ENCODE measurements around the gene ACTA1.
A peak's percentile ranks its signal among the peaks of the same experiment; 100 is the strongest.
"Not testable (repeated sequence)": the region's sequence is repeated elsewhere in the genome, so short reads cannot be mapped to it uniquely, and the experiment has no call there.

The ACTA1 gene

GRCh38 chr1:229434005-229434640 is at the start of gene ACTA1:
Gene ACTA1 (minus strand): TSS chr1:229434094. CDS start chr1:229433115, 979 bp downstream.
- DNase-seq, result no peak

GRCh38 chr1:229482511-229482910 is 48.6 kb upstream of the ACTA1 start:
- DNase-seq, result no peak

GRCh38 chr1:229480495-229480894 is 46.6 kb upstream of the ACTA1 start:
- DNase-seq, result no peak

GRCh38 chr1:229479660-229480399 is 45.9 kb upstream of the ACTA1 start:
- no peak for DNase-seq

- no peak for DNase-seq
These were observed 45.0 kb upstream of the ACTA1 start for GRCh38 chr1:229478852-229479251.

DNA sequence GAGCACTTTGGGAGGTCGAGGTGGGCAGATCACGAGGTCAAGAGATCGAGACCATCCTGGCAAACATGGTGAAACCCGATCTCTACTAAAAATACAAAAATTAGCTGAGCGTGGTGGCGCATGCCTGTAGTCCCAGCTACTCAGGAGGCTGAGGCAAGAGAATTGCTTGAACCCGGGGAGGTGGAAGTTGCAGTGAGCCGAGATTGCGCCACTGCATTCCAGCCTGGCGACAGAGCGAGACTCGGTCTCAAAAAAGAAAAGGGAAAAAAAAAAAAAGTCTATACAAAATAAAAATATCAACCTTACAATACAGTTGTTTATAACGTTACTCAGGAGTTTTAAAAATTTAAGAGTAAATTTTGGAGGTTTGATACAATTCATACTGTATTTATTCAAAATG is 42.0 kb upstream of the ACTA1 start:
- DNase-seq, result not testable (repeated sequence)

DNA sequence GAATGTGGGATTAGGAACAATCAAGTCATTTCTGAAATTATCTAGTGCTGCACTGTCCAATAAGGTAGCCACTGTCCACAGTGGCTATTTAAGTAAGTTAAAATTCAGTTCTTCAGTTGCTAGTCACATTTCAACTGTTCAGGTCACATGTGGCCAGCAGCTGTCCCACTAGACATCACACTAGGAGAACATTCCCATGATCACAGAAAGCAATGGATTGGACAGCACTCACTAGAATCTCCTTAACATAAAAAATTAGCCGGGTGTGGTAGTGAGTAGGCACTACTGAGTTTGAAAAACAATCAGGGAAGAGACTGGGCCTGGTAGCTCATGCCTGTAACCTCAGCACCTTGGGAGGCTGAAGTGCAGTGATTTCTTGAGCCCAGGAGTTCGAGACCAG is 40.6 kb upstream of the ACTA1 start:
- no peak for DNase-seq

- DNase-seq, result no peak
These were observed 37.3 kb upstream of the ACTA1 start for GRCh38 chr1:229471175-229471574.

DNA sequence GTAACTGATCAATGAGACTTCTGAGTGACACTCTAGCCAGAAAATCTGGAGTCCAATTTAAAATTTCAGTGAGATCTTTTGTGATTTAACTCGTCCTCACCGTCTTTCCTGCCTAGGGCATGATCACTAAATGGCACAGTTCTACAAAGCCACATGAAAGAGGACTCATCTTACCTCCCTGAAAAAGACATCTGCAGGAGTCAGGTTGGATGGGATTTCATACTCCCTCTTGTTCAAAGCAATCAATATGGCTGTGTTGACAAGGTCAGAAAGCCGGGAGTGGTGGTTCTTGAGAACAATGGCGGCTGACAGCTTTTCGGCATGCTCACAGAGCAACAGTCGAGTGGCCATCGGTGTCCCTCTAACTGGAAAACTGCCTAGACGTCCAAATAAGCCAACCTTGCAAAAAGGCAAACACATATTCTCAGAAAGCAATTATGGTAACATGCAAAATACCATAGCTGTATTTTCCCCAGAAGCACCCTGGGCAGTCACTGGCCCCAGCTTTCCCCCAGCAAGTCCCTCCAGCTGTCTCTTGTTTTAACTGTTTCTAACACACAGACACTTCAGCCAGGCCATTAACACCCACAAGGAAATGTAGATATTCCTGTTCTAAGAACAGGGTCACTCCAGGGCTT is 36.6 kb upstream of the ACTA1 start:
- DNase-seq, result no peak

DNA sequence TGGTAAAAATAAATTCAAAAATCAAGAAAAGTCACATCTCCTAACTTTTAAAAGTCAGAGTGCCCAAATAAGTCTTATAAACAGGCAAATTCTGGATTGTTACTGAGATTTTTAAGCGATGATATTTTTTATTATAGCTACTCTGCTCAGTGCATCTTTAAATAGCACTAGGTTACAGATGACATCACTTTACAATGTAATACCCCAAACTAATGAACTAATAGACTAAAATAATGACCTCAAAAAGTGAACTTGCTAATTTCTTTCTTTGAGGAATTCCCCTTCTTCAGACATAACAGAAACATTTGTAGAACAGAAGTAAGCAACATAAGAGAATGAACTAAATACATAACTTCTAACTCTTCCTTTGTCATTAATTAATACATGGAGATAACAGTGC is 33.0 kb upstream of the ACTA1 start:
- DNase-seq, result no peak

GRCh38 chr1:229464672-229465071 is 30.8 kb upstream of the ACTA1 start:
- DNase-seq, result no peak

- DNase-seq, result no peak
These were observed 27.3 kb upstream of the ACTA1 start for GRCh38 chr1:229461032-229461668.

DNA sequence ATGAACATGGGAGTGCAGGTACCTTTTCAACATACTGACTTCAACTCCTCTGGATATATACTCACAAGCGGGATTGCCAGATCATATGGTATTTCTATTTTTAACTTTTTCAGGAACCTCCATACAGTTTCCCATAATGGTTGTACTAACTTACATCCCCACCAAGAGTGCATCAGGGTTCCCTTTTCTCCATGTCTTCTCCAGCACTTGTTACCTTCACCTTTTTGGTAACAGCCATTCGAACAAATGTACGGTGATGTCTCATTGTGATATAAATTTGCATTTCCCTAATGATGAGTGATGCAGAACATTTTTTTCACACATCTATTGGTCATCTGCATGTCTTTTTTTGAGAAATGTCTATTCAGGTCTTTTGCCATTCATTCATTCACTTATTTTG is 25.9 kb upstream of the ACTA1 start:
- DNase-seq, result no peak

DNA sequence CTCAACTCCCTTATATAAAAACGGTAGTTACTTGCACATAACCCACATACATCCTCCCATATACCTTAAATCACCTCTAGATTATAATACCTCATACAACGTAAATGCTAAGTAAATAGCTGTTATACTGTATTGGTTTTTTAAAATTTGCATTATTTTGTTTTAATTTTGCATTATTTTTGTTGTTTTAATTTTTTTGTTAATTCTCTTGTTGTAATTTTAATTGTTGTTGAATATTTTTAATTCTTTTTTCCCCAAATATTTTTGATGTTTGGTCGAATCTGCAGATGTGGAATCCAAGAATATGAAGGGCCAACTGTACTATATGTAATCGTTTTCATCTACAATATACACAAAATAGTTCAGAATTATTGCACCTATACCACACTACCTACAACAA is 23.5 kb upstream of the ACTA1 start:
- no peak for DNase-seq

- no peak for DNase-seq
These were observed 22.1 kb upstream of the ACTA1 start for GRCh38 chr1:229456016-229456415.

- no peak for DNase-seq
These were observed 20.2 kb upstream of the ACTA1 start for GRCh38 chr1:229454056-229454455.

- DNase-seq, result no peak
These were observed 19.3 kb upstream of the ACTA1 start for GRCh38 chr1:229452956-229453801.

DNA sequence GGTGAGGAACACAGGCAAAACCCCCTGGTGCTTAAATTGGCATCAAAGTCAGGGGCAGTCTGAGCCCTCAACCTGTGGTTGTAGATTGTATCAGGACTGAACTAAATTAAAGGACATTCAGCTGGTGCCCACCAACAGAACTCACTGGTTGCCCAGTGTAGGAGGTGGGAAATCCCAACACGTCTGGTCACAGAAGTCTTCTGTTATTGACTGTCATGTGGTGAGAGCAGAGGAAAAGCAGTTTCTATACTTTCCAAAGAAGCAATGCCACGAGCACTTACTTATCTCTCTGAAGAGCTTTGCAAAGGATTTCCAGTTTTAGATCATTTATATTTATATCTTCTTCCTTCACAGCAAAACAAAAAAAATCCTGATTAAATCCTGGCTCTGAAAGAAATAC is 15.0 kb upstream of the ACTA1 start:
- no peak for DNase-seq

- no peak for DNase-seq
These were observed 14.5 kb upstream of the ACTA1 start for GRCh38 chr1:229448354-229448753.

GRCh38 chr1:229447809-229448252 is 13.9 kb upstream of the ACTA1 start:
- no peak for DNase-seq

GRCh38 chr1:229445828-229446227 is 11.9 kb upstream of the ACTA1 start:
- no peak for DNase-seq

DNA sequence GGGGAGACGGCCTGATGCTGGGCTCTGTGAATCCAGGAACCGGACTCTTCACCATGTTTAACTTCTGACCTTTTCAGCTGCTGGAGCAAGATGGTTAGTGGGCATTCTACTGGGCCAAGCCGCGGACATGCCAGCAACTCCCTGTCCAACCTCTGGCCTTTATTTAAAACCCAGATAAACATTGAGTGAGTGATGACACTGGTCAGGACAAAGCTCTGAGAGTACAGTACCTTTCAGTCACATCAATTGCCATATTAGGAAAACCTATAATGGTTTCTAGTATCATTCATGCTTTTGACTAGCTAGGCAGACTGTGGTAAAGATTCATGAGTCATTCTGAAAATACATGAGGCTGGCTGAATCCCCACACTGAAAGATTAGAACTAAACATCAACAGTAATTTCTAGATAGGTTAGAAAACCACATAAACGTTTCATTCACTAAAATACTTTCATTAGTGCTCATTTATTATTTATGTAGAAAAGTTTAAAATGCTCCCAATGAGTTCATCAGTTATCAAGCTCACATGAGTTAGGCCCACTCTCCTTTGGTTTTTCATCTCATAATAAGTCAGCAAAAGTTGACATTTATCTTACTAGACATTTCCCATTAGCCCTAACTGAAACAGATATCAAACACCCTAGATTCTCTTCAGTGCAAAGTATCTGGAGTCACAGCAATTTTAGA is 7.1 kb upstream of the ACTA1 start:
- DNase-seq, result peak; percentile 29 to 40

Measured in activated T-cell treated with anti-CD3 and anti-CD28 coated beads, Interleukin-2, amount 50 U/mL, for 48 hours (primary cell).